RWPE1 (cell line): ENCODE measurements around the gene GNB1L.

Source experiments
- CTCF ChIA-PET: fragments of 350-600 bp; sonication (Branson Sonifier 250); formaldehyde crosslinking; extraction: SDS; loops from one replicate; lab custom pipeline; 2021; lab: Yijun Ruan, JAX
- POLR2A ChIA-PET: fragments of 400-600 bp; formaldehyde crosslinking; extraction: SDS; loops from one replicate; lab custom pipeline; 2020; ENCODE audit warnings: antibody characterized with exemption; ENCODE audit not compliant: low non-redundant PET; lab: Yijun Ruan, JAX
- DNase-seq: peaks from one replicate; pipeline ENCODE4 v3.0.0; 2012; ENCODE audit warnings: low spot score
- H3K27ac ChIP-seq: fragments of 450-650 bp; 2 replicates; pipeline ENCODE4 v1.5.1; 2017
- TF ChIP-seq, protein P1 (sequence below): fragments of 450-650 bp; conservative IDR thresholded peaks from 2 replicates; pipeline ENCODE4 v1.5.1; 2017; ENCODE audit warnings: low read depth, mild to moderate bottlenecking

GNB1L gene

GRCh38 chr22:19855504-19856409 lies 1.1 kb upstream of the GNB1L start:
- DNase-seq, result peak; percentile 72
- ChIA-PET CTCF (interaction anchor here (0.6 to 0.7 kb wide), 2 partner anchors 9 to 14 kb away, joined by 3 to 4 read pairs; no protein-coding TSS in a partner anchor), POLR2A (interaction anchor here (0.6 kb wide), 1 partner anchor 49 kb away, joined by 3 read pairs; no protein-coding TSS in a partner anchor)
- TF ChIP-seq, protein P1, sequence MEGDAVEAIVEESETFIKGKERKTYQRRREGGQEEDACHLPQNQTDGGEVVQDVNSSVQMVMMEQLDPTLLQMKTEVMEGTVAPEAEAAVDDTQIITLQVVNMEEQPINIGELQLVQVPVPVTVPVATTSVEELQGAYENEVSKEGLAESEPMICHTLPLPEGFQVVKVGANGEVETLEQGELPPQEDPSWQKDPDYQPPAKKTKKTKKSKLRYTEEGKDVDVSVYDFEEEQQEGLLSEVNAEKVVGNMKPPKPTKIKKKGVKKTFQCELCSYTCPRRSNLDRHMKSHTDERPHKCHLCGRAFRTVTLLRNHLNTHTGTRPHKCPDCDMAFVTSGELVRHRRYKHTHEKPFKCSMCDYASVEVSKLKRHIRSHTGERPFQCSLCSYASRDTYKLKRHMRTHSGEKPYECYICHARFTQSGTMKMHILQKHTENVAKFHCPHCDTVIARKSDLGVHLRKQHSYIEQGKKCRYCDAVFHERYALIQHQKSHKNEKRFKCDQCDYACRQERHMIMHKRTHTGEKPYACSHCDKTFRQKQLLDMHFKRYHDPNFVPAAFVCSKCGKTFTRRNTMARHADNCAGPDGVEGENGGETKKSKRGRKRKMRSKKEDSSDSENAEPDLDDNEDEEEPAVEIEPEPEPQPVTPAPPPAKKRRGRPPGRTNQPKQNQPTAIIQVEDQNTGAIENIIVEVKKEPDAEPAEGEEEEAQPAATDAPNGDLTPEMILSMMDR, result no peak
- H3K27ac ChIP-seq, result peak overlapping the region; percentile 93

DNA sequence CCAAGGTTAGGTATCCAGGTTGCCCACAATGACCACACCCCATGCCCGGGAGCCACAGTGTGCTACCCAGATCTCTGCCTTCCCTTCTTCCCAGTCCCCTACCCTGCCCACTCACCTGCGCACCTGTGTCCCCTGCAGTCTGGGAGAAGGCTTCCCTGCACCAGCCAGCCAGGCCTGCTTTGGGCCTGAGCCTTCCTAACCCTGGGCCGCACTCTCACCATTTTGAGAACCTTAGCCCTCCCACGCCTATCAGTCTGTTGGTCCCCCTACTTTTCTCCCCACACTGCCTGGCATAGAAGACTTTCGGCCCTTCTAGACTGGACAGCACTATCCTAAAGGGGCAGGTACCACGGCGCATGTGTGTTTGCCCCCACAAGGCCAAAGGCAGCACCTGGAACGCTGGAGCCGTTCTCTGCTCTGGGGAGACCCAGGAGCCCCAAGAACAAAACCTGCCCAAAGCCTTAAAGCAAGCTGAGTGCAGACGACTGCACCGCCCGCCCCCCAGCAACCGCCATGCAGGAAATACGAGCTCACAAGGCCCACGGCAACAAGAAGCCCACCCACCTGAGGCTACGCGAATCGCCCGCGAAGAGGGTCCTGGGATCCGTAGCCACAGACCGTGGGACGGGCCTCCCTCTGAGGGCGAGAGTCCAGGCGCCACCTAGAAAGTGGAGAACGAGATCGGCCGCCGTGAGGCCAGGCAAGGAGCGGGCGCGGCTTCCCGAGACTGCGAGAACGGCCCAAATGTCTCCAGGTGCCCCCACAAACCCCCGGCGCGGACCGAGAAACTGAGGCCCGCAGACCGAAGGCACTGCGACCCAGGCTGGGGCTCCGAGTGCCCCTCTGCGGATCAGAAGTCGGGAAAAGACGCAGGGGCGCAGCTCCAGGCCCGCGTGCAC lies 546 bp downstream of the GNB1L start:
- TF ChIP-seq, protein P1, result no peak
- ChIA-PET POLR2A (no interaction called here), CTCF (interaction anchor here (0.6 to 1.0 kb wide), 3 partner anchors 12 to 70 kb away, joined by 3 to 4 read pairs (median 3); no protein-coding TSS in a partner anchor)
- DNase-seq, result no peak
- peak overlapping the region; percentile 93 for H3K27ac ChIP-seq

GRCh38 chr22:19853058-19853878 lies 1.4 kb downstream of the GNB1L start:
- POLR2A ChIA-PET, result no interaction called here
- TF ChIP-seq, protein P1, result no peak
- peak overlapping the region; percentile 93 for H3K27ac ChIP-seq
- DNase-seq, result no peak
- CTCF ChIA-PET, result interaction anchor here (0.6 to 1.0 kb wide), 2 partner anchors 11 to 69 kb away, joined by 3 to 4 read pairs; no protein-coding TSS in a partner anchor

DNA sequence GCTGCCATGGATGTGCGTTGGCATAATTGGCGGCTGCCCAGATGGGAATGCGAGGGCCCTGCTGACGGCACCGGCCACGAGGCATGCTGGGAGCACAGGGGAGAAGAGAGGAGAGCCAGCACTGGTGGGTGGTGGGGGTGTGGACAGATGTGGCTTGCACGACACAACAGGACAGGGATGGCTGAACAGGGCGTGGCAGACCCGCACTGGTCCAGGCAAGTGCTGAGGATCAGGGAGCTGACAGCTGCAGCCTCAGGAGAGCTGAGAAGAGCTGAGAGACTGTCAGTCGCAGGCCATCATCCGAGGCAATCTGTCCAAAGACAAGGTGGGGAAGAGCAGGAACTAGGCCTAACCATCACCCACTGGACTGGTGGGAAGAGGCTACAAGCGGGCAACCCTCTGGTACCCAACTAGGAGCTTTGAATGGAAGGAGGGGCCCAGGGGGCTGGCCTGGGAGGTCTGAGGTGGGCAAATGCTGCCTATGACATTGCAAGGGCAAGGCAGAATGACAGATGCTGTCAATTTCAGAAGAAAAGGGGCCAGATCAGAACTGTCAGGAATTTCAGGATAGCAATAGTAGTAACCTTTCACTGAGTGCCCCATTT lies 2.4 kb downstream of the GNB1L start:
- ChIA-PET POLR2A (no interaction called here), CTCF (no interaction called here)
- TF ChIP-seq, protein P1, result no peak
- no peak for DNase-seq
- peak overlapping the region; percentile 93 for H3K27ac ChIP-seq

GRCh38 chr22:19851291-19852176 lies 3.1 kb downstream of the GNB1L start:
- CTCF ChIA-PET, result interaction anchor here (0.6 to 0.9 kb wide), 3 partner anchors 69 to 121 kb away, joined by 3 to 5 read pairs (median 3); no protein-coding TSS in a partner anchor
- no peak for DNase-seq
- TF ChIP-seq, protein P1, result no peak
- POLR2A ChIA-PET, result no interaction called here
- peak overlapping the region; percentile 93 for H3K27ac ChIP-seq
